Parathyroid adenoma (tissue), 2 donors: ENCODE results near the gene CRLF3.

Source experiments
- H2AFZ ChIP-seq: fragments of 300-600 bp; sonication (generic); one replicate; pipeline ENCODE4 v1.7.0; 2017; ENCODE audit warnings: antibody characterized with exemption, mild to moderate bottlenecking
- H3K27ac ChIP-seq: fragments of 300-600 bp; sonication (generic); one replicate; pipeline ENCODE4 v1.7.0; 2017
- H3K27me3 ChIP-seq: fragments of 300-600 bp; sonication (generic); one replicate; pipeline ENCODE4 v1.7.0; 2017; ENCODE audit warnings: low read length; ENCODE audit not compliant: control insufficient read depth, insufficient read depth
- H3K36me3 ChIP-seq: fragments of 300-600 bp; sonication (generic); one replicate; pipeline ENCODE4 v1.7.0; 2017; ENCODE audit warnings: low read length; ENCODE audit not compliant: control insufficient read depth, insufficient read depth
- H3K4me1 ChIP-seq: fragments of 300-600 bp; sonication (generic); one replicate; pipeline ENCODE4 v1.7.0; 2017; ENCODE audit warnings: control low read depth
- H3K4me2 ChIP-seq: fragments of 300-600 bp; sonication (generic); one replicate; pipeline ENCODE4 v1.7.0; 2017; ENCODE audit warnings: low read length
- H3K4me3 ChIP-seq: fragments of 300-600 bp; sonication (generic); one replicate; pipeline ENCODE4 v1.7.0; 2017; ENCODE audit warnings: low read depth, low read length
- H3K79me2 ChIP-seq: fragments of 300-600 bp; sonication (generic); one replicate; pipeline ENCODE4 v1.7.0; 2017; ENCODE audit warnings: control low read depth
- H3K9ac ChIP-seq: fragments of 300-600 bp; sonication (generic); one replicate; pipeline ENCODE4 v1.7.0; 2017; ENCODE audit warnings: mild to moderate bottlenecking
- H3K9me3 ChIP-seq: fragments of 300-600 bp; sonication (generic); one replicate; pipeline ENCODE4 v1.7.0; 2017; ENCODE audit warnings: low read length; ENCODE audit not compliant: control insufficient read depth
- TF ChIP-seq, protein P1 (sequence below): fragments of 300-600 bp; sonication (generic); IDR thresholded peaks from one replicate; pipeline ENCODE4 v1.7.0; 2017; ENCODE audit warnings: antibody characterized with exemption, mild to moderate bottlenecking
- donor health status: primary hyperparathyroidism.

CRLF3 gene

DNA sequence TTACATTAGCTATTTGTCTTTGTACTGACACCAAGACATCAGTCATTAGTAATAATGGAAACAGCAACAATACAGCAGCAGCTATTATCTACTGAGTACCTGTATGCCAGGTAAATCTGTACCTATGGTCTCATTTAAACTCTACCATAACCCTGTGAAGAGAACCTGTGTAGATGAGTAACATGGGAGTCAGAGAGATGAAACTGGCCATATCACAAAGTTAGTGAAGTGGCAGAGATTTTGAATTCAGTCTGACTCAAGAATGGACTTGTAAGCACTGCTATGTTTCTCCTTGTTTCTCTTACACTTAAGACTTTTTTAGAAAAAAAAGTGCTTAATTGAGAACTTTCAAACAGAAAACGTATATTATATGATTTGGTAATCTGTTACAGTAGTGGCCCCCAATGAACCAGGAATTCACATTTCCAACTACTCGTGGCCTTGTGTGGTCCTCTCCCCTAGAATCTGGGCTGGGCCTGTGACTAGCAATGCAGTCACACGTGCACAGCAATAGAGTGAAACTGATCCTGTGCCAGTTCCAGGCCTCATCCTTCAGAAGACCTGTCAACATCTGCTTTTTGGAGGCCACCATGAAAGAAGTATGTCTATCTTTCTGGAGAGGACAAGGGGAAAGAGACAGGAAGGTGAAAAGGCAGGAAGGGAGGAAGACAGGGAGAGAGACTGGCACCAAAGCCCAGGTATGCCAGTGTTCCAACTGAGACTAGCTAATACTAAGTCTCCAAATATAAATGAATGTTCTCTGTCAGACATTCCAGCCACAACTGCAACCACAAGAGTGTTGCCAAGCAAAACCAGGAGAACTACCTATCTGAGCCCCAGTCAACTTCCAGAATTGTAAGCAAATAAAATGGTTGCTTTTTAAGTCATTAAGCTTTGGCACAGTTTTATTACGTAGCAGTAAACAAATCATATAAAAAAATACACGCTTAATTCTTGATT, 12.0 kb downstream of the CRLF3 start:
- H3K9me3 ChIP-seq: no peaks in the 10 kb centered on the region
- H3K79me2 ChIP-seq: peaks cover 8% of the 10 kb centered on the region
- no peak overlapping the region for H3K4me3 ChIP-seq
- H3K27ac ChIP-seq: no peak overlapping the region
- no peaks in the 10 kb centered on the region for H3K36me3 ChIP-seq
- H3K9ac ChIP-seq: no peak overlapping the region
- H3K4me1 ChIP-seq: no peaks in the 10 kb centered on the region
- TF ChIP-seq, protein P1, sequence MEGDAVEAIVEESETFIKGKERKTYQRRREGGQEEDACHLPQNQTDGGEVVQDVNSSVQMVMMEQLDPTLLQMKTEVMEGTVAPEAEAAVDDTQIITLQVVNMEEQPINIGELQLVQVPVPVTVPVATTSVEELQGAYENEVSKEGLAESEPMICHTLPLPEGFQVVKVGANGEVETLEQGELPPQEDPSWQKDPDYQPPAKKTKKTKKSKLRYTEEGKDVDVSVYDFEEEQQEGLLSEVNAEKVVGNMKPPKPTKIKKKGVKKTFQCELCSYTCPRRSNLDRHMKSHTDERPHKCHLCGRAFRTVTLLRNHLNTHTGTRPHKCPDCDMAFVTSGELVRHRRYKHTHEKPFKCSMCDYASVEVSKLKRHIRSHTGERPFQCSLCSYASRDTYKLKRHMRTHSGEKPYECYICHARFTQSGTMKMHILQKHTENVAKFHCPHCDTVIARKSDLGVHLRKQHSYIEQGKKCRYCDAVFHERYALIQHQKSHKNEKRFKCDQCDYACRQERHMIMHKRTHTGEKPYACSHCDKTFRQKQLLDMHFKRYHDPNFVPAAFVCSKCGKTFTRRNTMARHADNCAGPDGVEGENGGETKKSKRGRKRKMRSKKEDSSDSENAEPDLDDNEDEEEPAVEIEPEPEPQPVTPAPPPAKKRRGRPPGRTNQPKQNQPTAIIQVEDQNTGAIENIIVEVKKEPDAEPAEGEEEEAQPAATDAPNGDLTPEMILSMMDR: no peak
- H3K4me2 ChIP-seq: no peak overlapping the region
- no peak overlapping the region for H2AFZ ChIP-seq
- H3K27me3 ChIP-seq: no peaks in the 10 kb centered on the region

- Histone ChIP-seq H2AFZ (no peak overlapping the region), H3K4me2 (no peak overlapping the region), H3K9ac (no peak overlapping the region), H3K4me3 (no peak overlapping the region), H3K36me3 (no peaks in the 10 kb centered on the region), H3K27ac (no peak overlapping the region), H3K27me3 (no peaks in the 10 kb centered on the region), H3K4me1 (no peaks in the 10 kb centered on the region), H3K9me3 (no peaks in the 10 kb centered on the region), H3K79me2 (peaks cover 4% of the 10 kb centered on the region)
- TF ChIP-seq, protein P1: no peak
Observed at GRCh38 chr17:30809867-30810266, 14.6 kb downstream of the CRLF3 start.

- no peaks in the 10 kb centered on the region for H3K4me1 ChIP-seq
- H2AFZ ChIP-seq: no peak overlapping the region
- no peaks in the 10 kb centered on the region for H3K27me3 ChIP-seq
- no peak overlapping the region for H3K27ac ChIP-seq
- peaks cover 4% of the 10 kb centered on the region for H3K79me2 ChIP-seq
- TF ChIP-seq, protein P1: no peak
- H3K4me3 ChIP-seq: no peak overlapping the region
- no peaks in the 10 kb centered on the region for H3K9me3 ChIP-seq
- no peak overlapping the region for H3K9ac ChIP-seq
- no peaks in the 10 kb centered on the region for H3K36me3 ChIP-seq
- no peak overlapping the region for H3K4me2 ChIP-seq
Observed at GRCh38 chr17:30808785-30809286, 15.7 kb downstream of the CRLF3 start.

DNA sequence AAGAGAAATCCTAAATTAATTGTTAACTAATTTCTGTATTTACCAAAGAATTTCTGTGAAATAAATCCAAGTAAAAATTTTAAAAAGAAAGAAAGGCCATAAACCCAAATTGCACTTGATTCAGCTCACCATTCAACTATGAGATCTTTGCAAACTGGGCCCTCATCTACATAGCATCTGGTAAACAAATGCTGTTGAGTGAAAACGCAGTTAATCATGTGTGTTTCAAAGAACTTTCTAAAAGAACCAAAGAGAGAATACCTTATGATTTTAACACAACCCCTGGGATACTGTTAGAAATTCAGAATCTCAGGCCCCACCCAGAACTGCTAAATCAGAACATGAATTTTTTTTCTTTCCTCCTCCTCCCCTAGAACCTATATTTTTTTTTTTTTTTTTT, 16.6 kb downstream of the CRLF3 start:
- Histone ChIP-seq H2AFZ (no peak overlapping the region), H3K4me1 (no peaks in the 10 kb centered on the region), H3K4me2 (no peak overlapping the region), H3K9me3 (no peaks in the 10 kb centered on the region), H3K36me3 (no peaks in the 10 kb centered on the region), H3K27me3 (no peaks in the 10 kb centered on the region), H3K27ac (no peak overlapping the region), H3K4me3 (no peak overlapping the region), H3K79me2 (peaks cover 4% of the 10 kb centered on the region), H3K9ac (no peak overlapping the region)
- TF ChIP-seq, protein P1: no peak
